Renal pelvis (tissue), 4 donors: ENCODE results near the gene MLN. TPM values are rescaled to one million over a fixed set of nuclear protein-coding genes. Genes with fewer than 3 reads are reported as not detected.

Source experiments
- DNase-seq: peaks from one replicate; pipeline ENCODE4 v3.0.0-alpha.2; 2013
- polyA plus RNA-seq, 3 donors: library from polyadenylated mRNA; unstranded; fragments of 120-200 nt; gene quantifications; one replicate each; pipeline ENCODE4 v1.2.1, GENCODE V29; 2013; ENCODE audit not compliant: insufficient read length in 3 of 3

MLN gene
- polyA plus RNA-seq, 3 donors, result 1.4 to 1.9 (median 1.4) TPM

DNA sequence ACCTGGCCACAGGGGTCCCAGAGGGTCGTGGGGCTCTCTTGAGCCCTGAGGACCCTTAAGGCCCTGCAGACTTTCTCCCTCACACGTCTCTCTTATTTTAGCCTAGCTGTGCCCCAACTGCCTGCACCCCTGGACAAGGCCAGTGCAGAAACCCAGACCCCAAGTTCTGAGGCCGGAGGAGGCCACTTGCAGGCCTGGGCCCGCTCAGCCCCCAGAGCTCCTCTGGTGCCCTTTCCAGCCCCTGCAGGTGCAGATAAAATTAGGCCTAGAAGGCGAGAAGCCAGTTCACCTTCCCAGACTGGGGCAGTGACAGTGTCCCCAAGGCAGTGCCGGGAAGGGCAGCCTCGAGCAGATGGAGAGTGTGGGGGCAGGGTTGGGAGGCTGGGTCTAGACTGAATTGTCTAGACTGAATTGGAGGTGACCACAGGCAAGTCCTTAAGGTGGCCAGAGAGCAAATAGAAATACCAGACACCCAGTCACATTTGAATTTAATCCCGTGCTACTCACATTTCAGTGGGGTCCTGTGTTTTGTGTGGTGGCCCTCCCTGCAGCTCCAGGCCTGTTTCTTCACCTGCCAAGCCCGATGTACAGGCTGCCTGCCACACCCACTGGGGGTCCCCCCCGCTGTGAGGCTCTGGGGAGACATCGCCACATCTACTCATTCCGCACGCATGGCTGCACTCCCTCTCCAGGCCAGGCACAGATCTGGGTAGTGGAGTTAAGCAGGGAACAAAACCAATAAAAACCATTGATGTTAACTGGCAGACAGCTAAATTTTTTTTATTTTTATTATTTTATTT is 48.5 kb downstream of the MLN start:
- DNase-seq, result no peak

DNA sequence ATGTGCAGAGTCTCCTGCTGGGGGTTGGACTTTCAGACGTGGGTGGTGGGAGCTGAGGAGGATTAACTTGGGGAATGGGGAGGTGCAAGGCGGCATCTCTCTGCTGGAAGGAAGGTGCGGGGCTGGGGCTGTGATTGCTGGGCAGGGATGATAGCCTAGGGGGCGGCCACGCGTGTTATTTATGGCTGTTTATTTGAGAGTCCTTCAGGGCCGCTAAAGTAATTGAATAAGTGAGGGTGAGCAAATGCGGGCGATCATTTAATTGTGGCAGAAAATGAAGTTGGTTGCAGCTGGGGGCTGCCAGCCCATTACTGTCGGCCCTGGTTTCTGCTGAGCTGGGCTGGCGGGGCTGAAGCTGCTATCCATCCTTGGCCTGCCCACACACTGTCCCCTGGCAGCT is 49.6 kb downstream of the MLN start:
- DNase-seq, result no peak

- no peak for DNase-seq
These were observed 51.2 kb downstream of the MLN start for GRCh38 chr6:33752646-33753015.

DNA sequence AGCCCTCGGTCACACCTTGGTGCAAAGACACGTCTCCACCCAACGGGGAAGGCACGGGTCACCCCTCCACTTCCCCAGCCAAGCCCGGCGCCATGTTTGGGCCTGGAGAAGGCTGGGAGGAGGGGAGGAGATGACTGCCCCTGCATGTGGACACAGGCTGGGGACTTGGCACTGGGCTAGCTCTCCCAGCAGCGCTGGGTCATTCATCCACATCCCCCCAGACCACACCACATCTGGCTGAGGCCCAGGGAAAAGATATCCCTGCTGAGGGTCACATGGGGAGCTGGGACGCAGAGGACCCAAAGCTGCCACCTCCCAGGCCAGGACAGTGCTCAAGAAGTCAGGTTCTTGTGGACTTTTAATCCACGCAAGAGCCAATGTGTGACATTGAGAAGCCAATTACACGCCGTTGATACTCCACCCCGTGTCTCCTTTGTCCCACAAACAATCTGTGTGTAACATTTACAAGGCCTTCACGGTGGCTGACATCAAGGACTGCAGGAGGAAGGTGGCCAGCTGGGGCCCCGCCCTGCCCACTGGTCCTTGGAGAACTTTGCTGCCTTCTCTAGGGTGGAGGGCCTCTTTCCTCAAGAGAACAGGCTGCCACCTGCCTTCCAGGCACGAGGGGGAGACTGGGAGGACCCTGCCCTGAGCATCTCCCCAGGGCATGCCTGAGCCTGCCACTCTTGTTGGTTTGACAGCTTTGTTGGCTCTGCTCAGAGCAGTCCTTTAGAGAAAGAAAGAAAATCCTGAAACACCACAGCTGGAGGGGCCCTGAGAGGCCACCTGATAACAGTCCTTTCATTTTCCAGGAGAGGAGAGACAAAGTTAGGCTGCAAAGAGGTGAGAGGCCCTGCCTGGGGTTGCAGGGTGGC is 51.8 kb downstream of the MLN start:
- no peak for DNase-seq

GRCh38 chr6:33750244-33750991 is 53.4 kb downstream of the MLN start:
- no peak for DNase-seq

DNA sequence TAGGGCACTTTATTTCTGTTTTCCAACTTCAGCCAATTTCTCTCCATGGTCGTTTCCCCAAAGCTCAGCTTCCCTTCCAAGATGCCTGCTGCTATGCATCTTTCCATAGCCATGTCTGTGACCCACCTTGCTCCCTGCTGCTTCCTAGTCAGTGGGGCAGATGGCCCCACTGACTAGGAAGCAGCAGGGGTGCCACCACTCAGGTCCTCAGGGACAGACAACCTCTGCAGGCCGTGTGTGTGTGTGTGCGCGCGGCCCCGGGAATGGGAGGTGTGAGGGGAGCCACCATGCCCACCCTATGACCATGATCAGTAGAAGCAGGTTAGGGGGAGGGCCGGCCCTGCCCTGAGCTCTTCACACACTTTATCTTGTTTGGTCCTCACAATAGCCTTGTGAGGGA is 54.4 kb downstream of the MLN start:
- DNase-seq, result no peak

DNA sequence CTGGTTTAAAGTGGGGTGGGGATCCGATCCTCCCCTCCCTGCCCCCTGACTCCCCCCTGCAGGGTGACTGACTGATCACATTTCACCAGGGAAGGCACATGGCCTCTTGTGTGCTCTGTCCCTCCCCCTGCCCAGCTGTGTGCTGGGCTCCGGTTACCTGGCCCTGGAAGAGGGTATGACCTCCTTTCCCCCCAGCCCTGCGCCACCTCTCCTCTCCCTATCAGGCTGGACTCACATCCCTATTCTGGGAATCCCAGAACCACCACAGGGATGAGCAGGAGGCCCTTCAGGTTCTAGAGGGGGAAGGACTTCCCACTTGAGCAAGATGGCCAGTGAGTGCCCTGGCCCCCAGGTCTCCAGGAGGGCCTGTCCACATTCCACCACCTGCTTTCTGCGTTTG is 55.0 kb downstream of the MLN start:
- DNase-seq, result no peak

DNA sequence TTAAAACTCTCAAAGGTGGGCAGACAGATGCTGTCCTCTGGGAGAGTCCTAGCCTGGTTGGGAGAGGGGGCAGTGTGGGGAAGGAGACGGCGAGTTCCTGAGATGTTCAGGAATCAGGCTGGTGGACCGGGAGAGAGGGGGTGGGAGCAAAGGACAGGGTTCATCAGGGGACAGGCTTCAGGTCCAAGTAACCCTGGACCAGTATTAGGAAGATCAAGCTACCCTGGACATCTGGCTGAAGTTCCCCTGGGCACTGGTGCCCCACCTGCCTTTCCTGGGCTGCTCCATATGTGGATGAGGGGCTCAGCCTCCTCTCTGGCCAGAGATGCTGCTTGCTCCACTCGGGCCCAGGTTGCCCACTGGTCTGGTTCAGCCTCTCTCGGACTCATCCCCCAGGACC is 56.0 kb downstream of the MLN start:
- no peak for DNase-seq

GRCh38 chr6:33746651-33747100 is 57.1 kb downstream of the MLN start, which contains the start of gene IP6K3:
IP6K3 (minus strand) TSS chr6:33746905; CDS start chr6:33735476, 11,429 bp downstream.
- no peak for DNase-seq

DNA sequence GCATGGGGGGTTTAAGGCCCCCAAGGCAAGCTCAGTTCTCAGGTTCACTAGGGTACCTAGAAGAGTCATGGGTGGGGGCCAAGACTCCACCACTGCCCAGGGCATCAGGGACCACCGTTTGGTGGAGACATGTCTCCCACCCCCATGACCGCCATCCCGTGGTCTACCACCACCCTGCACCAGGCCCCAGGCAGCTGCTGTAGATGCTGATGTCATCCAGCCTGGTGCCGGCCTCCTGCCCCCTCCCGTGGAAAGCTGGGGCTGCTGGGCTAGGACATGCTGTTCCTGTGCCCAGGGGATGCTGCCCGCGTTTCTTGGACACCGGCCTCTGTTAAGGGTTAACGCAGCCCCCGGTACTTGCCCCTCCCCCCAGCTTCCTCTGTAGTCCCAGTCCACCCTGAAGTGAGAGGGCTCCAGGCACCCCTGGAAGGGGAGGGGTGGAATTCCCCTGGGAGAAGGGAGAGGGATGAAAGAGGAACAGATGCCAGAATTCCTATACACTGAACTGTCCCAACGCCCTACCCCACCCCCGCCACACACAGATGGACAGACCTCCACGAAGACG is 57.7 kb downstream of the MLN start:
- no peak for DNase-seq

- no peak for DNase-seq
These were observed 58.3 kb downstream of the MLN start for GRCh38 chr6:33745548-33745947.

GRCh38 chr6:33744895-33745546 is 58.8 kb downstream of the MLN start:
- no peak for DNase-seq

Other genes with a start within 250 kb of the MLN start
- gene BAK1, start 223.7 kb downstream of the MLN start, polyA plus RNA-seq, result 10 to 100 TPM; 22.5 to 26.1 (median 25.3) TPM
- 1 to 10 TPM; 8.2 to 9.1 (median 8.2) TPM for gene ITPR3, start 182.7 kb downstream of the MLN start, polyA plus RNA-seq
- 10 to 100 TPM; 67.0 to 76.0 (median 71.1) TPM for gene UQCC2, start 92.3 kb downstream of the MLN start, polyA plus RNA-seq
- 1 to 10 TPM in 1 of 3 donors, under 1 TPM in 2; 0.83 to 1.1 (median 0.83) TPM for gene IP6K3, start 57.1 kb downstream of the MLN start, polyA plus RNA-seq
- gene LEMD2, start 14.9 kb downstream of the MLN start, polyA plus RNA-seq, result 10 to 100 TPM; 67.7 to 87.9 (median 81.1) TPM